ENCODE data around the gene MACROD2.
"Not testable (repeated sequence)": the region's sequence is repeated elsewhere in the genome, so short reads cannot be mapped to it uniquely, and the experiment has no call there.

The MACROD2 gene

DNA sequence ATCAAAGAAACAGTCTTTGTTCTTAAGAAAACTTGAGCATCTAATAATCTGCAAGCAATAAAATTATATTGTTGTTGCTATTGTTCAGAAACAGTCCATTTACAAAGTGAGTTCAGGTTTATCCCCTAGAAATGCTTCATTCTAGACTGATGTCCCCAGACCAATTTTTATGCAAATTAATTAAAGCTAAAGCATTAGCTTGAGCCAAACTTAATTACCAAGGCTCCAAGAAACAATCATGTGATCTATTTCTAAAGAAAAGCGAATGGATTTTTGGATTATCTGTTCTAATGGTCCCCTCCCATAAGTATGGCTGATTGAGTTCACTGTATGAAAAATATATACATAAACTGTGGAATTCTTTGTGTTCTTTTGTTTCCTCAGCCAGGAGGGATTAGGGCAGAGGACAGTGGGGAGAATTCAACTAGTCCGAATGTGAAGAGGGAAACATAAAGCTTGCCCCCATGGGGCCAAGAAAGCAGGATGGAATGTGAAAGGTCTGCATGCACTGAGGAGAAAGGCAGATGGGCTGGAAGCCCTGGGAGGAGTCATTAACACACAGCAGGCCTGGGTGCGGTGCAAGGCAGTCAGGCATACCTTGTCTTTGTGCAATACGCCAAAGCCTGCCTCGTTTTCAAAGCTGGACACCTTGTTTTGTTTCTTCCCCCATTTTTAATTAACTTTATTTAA lies 1980.9 kb downstream of the MACROD2 start:
- DNase-seq, result no peak

GRCh38 chr20:15977026-15977425 lies 1981.7 kb downstream of the MACROD2 start:
- DNase-seq, result no peak

- no peak for DNase-seq
These were observed 1982.4 kb downstream of the MACROD2 start for GRCh38 chr20:15977758-15978157.

GRCh38 chr20:15985494-15986368 lies 1990.4 kb downstream of the MACROD2 start:
- DNase-seq, result not testable (repeated sequence)

DNA sequence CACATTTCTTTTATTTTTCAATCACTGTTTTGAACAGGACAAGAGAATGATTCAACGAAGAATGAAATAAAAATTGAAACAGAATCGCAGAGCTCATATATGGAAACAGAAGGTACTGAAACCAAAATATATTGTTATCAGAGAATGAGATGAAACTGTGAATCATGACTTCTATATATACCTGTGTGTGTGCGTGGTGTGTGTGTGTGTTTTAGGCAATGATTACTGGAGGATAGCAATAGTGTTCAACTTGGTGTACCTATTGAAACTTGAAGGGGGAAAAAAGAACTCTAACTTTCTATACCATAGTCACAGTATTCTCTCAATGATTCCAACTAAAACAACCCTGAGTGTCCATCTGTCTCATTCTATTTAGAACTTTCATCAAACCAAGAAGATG lies 1991.4 kb downstream of the MACROD2 start:
- no peak for DNase-seq

GRCh38 chr20:15991279-15991678 lies 1996.0 kb downstream of the MACROD2 start:
- no peak for DNase-seq

DNA sequence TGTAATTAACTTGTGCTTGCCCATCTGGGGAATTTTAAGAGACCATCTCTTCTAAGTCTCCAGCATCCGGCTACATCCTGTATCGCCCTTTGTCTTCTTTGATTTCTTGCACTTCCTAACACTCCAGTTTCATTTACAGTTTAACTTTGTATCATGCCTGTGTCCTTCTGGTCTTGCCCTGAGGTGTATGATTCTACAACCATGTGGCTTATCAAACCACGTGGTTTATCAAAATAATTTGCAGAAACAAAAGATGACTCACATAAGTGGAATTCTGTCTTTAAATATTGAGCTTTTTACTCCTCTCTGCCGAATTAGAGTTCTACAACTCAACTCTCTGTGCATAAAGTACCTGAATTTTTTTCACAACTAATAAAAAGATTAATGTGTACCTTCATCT lies 1997.2 kb downstream of the MACROD2 start:
- DNase-seq, result no peak

DNA sequence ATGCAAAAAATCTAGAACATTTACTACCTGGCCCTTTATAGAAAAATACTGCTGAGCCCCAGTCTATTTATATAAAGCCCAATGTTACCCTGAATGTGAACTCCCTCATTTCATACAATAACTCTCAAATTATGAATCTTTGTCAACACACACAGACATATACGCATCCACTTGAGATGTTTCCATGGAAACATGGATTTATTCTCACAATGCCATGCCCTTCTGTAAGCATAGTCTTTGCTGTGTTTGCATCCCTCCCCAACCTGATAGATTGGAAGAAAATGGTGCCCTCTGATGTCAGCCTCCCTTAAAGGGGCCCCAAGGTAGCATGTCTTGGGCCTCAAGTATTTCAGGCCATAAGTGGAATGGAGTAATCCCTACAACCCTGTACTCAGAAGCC lies 2004.8 kb downstream of the MACROD2 start:
- no peak for DNase-seq

GRCh38 chr20:16001286-16001685 lies 2006.0 kb downstream of the MACROD2 start:
- no peak for DNase-seq

- no peak for DNase-seq
These were observed 2008.0 kb downstream of the MACROD2 start for GRCh38 chr20:16003310-16003709.

DNA sequence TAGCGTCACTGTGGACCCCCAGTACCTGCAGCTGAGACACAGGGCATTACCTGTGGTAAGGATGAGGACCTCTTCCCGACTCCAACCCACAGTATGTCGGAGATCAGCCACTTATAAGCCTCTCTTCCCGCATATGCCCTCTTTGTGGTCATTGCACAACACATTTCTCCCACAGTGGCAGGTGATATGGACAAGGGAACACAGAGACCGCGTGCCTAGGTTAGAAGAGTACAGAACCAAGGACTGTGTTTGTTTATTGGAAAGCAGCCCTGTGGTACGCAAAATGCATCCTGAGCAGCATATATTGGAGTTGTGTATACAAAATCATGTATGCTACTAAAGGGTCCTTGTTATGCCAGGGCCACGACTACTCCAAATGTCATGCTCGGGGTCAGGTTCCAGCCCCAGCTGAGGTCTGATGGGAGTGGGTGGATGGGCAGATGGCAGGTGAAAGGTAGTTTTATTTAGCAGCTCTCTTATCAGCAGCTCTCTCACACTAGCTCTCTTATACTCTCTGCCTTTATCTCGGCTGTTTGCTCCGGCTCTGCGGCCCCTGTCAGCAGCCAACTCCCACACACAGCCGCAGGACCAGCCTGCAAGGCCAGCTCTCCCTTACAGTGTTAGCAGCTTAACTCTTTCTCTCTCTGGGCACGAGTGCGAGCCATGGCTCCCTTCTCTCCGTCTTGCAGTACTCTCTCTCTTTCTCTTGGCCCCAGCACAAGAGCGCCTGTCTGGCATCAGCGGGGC lies 2009.0 kb downstream of the MACROD2 start:
- DNase-seq, result no peak

DNA sequence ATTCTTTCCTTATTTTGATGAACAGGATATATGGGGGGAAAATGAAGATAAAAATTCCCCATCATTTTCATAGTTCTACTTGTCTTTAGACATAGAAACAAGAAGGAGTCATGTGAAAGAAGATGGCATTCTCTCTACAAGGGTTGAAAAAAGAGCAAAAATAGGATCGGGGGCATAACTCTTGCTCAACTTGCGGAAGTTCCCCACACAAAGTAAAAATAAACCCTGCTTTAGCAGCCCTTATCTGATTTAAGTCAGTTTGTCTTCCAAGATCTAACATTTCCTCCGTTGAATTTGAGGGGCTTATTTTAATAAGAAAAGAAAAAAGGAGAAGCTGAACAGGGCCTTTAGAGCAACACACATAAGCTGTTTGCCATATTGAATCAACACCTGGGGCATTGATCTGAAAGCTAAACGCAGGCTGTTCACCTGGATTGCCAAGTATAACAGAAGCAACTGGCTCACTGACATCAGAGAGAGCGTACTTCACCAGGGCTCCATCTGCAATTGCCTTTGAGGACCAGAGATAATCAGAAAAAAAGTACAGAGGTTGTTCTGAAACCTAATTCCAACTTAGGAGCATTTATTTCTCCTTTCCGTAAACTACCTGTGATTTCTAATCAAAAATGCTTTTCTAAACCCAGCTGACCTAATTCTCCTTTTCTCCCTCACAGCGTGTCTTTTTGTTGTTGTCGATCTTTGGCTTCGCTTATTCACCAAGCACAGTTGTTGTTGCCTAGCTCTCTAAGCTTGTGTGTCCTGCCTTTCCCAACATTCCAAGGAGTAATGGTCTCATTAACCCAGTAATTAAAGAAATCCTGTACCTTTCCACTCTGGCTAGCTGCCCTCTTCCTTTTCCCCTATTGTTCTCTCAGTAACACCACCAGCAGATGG lies 2010.0 kb downstream of the MACROD2 start:
- no peak for DNase-seq

DNA sequence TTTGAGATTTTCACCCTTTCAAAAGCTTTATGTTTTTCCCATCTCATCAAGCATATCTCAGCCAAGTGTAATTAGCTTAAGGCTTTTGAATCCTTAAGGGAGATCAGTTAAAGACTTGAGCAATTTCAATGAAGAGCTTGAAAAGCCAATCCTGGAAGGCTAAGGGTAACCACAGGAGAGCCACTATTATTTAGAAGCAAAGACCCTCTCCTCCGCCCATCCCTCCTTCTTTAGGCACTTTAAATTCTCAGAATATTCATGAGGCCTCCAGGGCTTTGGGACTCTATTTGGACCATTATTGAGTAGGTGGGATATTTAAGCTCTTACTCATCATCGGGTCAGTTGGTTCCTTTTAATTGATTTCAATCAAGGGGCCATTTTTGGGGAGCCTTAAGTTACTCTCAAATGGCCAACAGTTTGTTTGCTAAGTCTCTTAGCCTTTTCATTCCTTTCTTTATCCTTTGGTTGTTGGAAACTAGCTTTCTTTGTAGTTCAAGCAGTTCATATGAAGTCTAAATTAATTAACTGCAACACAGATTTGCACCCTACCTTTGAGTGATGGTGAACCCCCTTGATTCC lies 2010.7 kb downstream of the MACROD2 start:
- DNase-seq, result no peak

DNA sequence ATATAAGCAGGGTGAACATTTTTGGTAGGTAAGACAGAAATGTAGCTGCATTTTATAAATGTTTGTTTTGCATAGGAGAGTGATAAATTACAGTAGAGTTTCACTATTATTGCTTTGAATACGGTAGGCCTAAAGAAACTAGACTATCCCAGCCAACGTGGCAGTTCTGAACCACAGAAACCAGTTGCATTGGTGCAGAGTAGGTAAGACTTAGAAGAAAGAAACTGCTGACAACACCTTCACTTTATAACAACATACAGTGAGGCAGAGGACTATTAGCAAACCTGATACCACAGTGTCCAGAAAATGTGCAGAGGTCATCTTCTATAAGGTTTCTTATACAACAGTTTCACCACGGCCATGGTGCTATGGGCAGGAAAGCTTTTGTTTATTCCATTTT lies 2011.8 kb downstream of the MACROD2 start:
- no peak for DNase-seq

GRCh38 chr20:16007962-16008361 lies 2012.6 kb downstream of the MACROD2 start:
- no peak for DNase-seq

DNA sequence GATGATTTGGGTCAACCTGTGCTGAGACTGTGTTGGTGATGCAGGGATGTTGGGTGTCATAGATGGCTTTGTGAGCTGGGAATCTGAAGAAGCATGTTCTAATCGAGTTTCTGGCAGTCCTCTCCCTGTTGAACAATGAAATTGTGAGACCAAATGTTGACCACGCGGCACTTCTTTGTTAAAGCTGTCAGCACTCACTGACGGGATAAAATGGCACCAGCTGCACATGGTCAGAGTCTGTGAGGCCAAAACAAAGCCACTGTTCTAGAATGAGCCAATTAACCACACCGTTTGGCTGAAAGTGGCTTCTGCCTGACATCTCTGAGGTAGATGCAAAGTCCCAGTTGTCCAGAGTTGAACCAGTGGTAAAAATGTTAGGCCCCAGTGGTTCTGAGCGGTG lies 2015.7 kb downstream of the MACROD2 start:
- no peak for DNase-seq

DNA sequence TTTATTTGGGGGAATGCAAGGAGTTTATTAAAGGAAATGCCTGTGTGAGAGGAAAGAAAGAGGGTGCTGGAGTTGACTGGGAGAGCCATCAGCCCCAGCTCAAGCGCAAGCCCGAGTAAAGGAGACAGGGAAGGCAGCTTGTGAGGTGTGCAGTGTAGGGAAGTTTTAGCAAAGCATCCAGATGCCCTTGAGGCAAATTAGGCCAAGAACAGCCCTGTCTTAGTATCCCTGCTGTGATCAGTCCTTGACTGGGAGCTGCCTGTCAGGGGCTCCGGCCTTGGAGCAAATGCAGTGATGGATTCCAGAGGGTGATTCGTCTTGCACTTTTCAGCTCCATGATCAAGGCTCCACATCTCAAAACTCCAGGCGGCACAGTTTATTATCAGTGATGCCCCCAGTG lies 2016.2 kb downstream of the MACROD2 start:
- no peak for DNase-seq

- not testable (repeated sequence) for DNase-seq
These were observed 2017.6 kb downstream of the MACROD2 start for GRCh38 chr20:16012934-16013333.

DNA sequence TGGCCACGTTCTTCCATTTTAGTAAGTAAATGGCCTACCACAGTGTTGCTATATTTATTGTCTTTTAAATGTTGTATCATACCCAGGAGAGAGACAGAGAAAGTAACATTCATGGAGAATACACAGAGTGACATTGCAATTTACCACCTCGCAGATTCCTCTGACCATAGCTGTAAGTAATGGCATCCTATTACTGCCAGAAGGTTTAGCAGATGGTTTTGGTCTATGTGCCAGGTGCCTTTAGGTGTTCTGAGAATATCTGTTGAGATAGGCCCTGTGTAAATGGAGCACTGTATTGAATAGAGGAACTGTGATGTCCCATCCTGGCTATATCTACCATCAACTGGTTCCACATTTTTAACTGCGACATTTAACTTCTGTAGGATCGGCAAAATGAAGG lies 2018.3 kb downstream of the MACROD2 start:
- DNase-seq, result no peak

- no peak for DNase-seq
These were observed 2019.1 kb downstream of the MACROD2 start for GRCh38 chr20:16014436-16014835.

- no peak for DNase-seq
These were observed 2022.3 kb downstream of the MACROD2 start for GRCh38 chr20:16017656-16018055.

DNA sequence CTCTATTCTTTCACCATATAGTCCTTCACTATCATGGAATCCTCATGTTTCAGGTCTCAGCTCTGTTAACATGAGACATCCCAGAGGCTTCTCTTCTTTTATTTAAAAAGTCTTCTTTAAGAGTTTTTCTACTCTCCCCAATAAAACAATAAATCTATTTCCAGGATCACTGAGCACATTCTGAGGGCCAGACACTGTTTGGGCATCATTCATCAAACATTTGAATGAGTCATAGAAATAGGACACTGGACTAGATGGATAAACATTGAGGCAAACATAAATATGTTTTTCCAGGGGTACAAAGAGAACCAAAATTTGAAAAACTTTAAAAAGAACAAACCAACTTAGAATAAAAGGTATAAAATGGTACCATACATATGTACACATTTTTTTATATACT lies 2023.6 kb downstream of the MACROD2 start:
- no peak for DNase-seq

Data from activated CD4-positive, alpha-beta T cell treated with anti-CD3 and anti-CD28 coated beads for 1 hour (primary cell).